Mesenchymal stem cell (in vitro differentiated cells and primary cell): ENCODE measurements around the gene RGS7.
"Not testable (repeated sequence)": the region's sequence is repeated elsewhere in the genome, so short reads cannot be mapped to it uniquely, and the experiment has no call there.

Experiments
- DNase-seq: peaks from one replicate; pipeline ENCODE4 v3.0.0-alpha.2; 2013
- H2AFZ ChIP-seq: one replicate; pipeline ENCODE4 v1.6.1; 2013; ENCODE audit warnings: low read depth, mild to moderate bottlenecking, control low read depth, inconsistent platforms, low read length, moderate library complexity
- H2AK5ac ChIP-seq: 2 replicates; pipeline ENCODE4 v1.6.1; 2013; ENCODE audit warnings: low read length, moderate library complexity, mild to moderate bottlenecking, inconsistent platforms; ENCODE audit not compliant: severe bottlenecking
- H2BK120ac ChIP-seq: one replicate; pipeline ENCODE4 v1.6.1; 2013; ENCODE audit warnings: low read depth, mild to moderate bottlenecking, inconsistent platforms, low read length, moderate library complexity
- H2BK12ac ChIP-seq, 2 experiments: one replicate each; pipeline ENCODE4 v1.6.1; 2013; ENCODE audit warnings: inconsistent platforms in 2 of 2, low read length in 2 of 2, mild to moderate bottlenecking in 2 of 2, moderate library complexity in 2 of 2, control low read depth in 1 of 2
- H2BK15ac ChIP-seq: one replicate; pipeline ENCODE4 v1.6.1; 2013; ENCODE audit warnings: mild to moderate bottlenecking, low read depth, inconsistent platforms; ENCODE audit not compliant: poor library complexity, severe bottlenecking
- H2BK5ac ChIP-seq: 2 replicates; pipeline ENCODE4 v1.6.1; 2013; ENCODE audit warnings: low read depth, mild to moderate bottlenecking, low read length, control low read depth, inconsistent platforms; ENCODE audit not compliant: poor library complexity, severe bottlenecking
- H3K14ac ChIP-seq, 2 experiments: one replicate each; pipeline ENCODE4 v1.6.1; 2013; ENCODE audit warnings: inconsistent platforms in 2 of 2, low read length in 2 of 2, control low read depth in 1 of 2, mild to moderate bottlenecking in 1 of 2, moderate library complexity in 1 of 2
- H3K18ac ChIP-seq, 2 experiments: one replicate each; pipeline ENCODE4 v1.6.1; 2013; ENCODE audit warnings: inconsistent platforms in 2 of 2, low read length in 2 of 2, control low read depth in 1 of 2, low read depth in 1 of 2, mild to moderate bottlenecking in 1 of 2
- H3K23ac ChIP-seq, 2 experiments: one replicate each; pipeline ENCODE4 v1.6.1; 2013; ENCODE audit warnings: inconsistent platforms in 2 of 2, low read length in 2 of 2, mild to moderate bottlenecking in 2 of 2, moderate library complexity in 2 of 2, control low read depth in 1 of 2
- H3K27ac ChIP-seq: 2 replicates; pipeline ENCODE4 v1.5.1; 2013; ENCODE audit warnings: mild to moderate bottlenecking, moderate library complexity, low read length, control low read depth, inconsistent platforms; ENCODE audit not compliant: poor library complexity, severe bottlenecking
- H3K27me3 ChIP-seq, 2 experiments: 2 replicates each; pipeline versions ENCODE4 v1.6.1 to v1.7.0; 2013; ENCODE audit warnings: low read length in 2 of 2, mild to moderate bottlenecking in 2 of 2, moderate library complexity in 2 of 2, control low read depth in 1 of 2, inconsistent platforms in 1 of 2; ENCODE audit not compliant: control insufficient read depth in 1 of 2, insufficient read depth in 1 of 2
- H3K36me3 ChIP-seq, 2 experiments: 2 replicates each; pipeline versions ENCODE4 v1.6.1 to v1.7.0; 2013; ENCODE audit warnings: low read length in 2 of 2, control low read depth in 1 of 2, inconsistent platforms in 1 of 2, low read depth in 1 of 2, mild to moderate bottlenecking in 1 of 2; ENCODE audit not compliant: insufficient read depth in 2 of 2, control insufficient read depth in 1 of 2
- H3K4ac ChIP-seq, 2 experiments: one replicate each; pipeline ENCODE4 v1.6.1; 2013; ENCODE audit warnings: inconsistent platforms in 2 of 2, low read length in 2 of 2, mild to moderate bottlenecking in 2 of 2, moderate library complexity in 2 of 2, control low read depth in 1 of 2, low read depth in 1 of 2
- H3K4me1 ChIP-seq: 2 replicates; pipeline ENCODE4 v1.6.1; 2013; ENCODE audit warnings: low read depth, low read length, control low read depth; ENCODE audit not compliant: control insufficient read depth, insufficient read depth
- H3K4me2 ChIP-seq: 2 replicates; pipeline ENCODE4 v1.6.1; 2013; ENCODE audit warnings: low read length, mild to moderate bottlenecking, inconsistent platforms; ENCODE audit not compliant: poor library complexity, severe bottlenecking
- H3K4me3 ChIP-seq, 2 experiments: 2 replicates each; pipeline versions ENCODE4 v1.5.1 to v1.7.0; 2013; ENCODE audit warnings: low read length in 2 of 2, mild to moderate bottlenecking in 2 of 2, control low read depth in 1 of 2, low read depth in 1 of 2; ENCODE audit not compliant: insufficient read depth in 1 of 2
- H3K79me1 ChIP-seq: replicated peaks from 2 replicates; pipeline ENCODE4 v1.6.1; 2013; ENCODE audit warnings: mild to moderate bottlenecking, control low read depth, low read length, inconsistent platforms; ENCODE audit not compliant: poor library complexity, severe bottlenecking
- H3K9ac ChIP-seq: 2 replicates; pipeline ENCODE4 v1.7.0; 2013; ENCODE audit warnings: mild to moderate bottlenecking, low read length, moderate library complexity
- H3K9me3 ChIP-seq: 2 replicates; pipeline ENCODE4 v1.7.0; 2013; ENCODE audit warnings: mild to moderate bottlenecking, low read length; ENCODE audit not compliant: control insufficient read depth
- H4K8ac ChIP-seq: one replicate; pipeline ENCODE4 v1.6.1; 2013; ENCODE audit warnings: inconsistent platforms, mild to moderate bottlenecking, low read length, moderate library complexity
- H4K91ac ChIP-seq: one replicate; pipeline ENCODE4 v1.6.1; 2013; ENCODE audit warnings: mild to moderate bottlenecking, low read length, inconsistent platforms
- WGBS: methylation state at CpG from one replicate; pipeline ENCODE4 v1.1.7; 2013; ENCODE audit warnings: mixed read lengths; 5-methylcytosine and 5-hydroxymethylcytosine counted together

Gene RGS7

GRCh38 chr1:241228339-241228738, 128.7 kb downstream of the RGS7 start:
- Histone ChIP-seq H3K4me2 (no peak overlapping the region), H3K4me1 (no peaks in the 10 kb centered on the region), H3K27me3 (no peaks in the 10 kb centered on the region), H2BK15ac (no peak overlapping the region), H2BK5ac (no peak overlapping the region), H3K4ac (no peak overlapping the region), H2BK120ac (no peak overlapping the region), H3K14ac (no peak overlapping the region), H3K4me3 (no peak overlapping the region), H4K8ac (no peak overlapping the region), H2BK12ac (no peak overlapping the region), H4K91ac (no peak overlapping the region), H3K36me3 (no peaks in the 10 kb centered on the region), H3K18ac (no peak overlapping the region), H3K79me1 (no peaks in the 10 kb centered on the region), H3K9me3 (no peaks in the 10 kb centered on the region), H2AK5ac (no peak overlapping the region), H3K9ac (no peak overlapping the region), H3K23ac (no peak overlapping the region), H2AFZ (no peak overlapping the region), H3K27ac (no peak overlapping the region)
- no peak for DNase-seq
- 92% methylated on average over 1 of the region's 4 CpGs for WGBS

GRCh38 chr1:241225741-241226140, 131.3 kb downstream of the RGS7 start:
- Histone ChIP-seq H4K8ac (no peak overlapping the region), H3K4me2 (no peak overlapping the region), H3K79me1 (no peaks in the 10 kb centered on the region), H3K9me3 (peaks cover 3% of the 10 kb centered on the region), H3K18ac (no peak overlapping the region), H3K4me1 (no peaks in the 10 kb centered on the region), H3K36me3 (no peaks in the 10 kb centered on the region), H3K27ac (no peak overlapping the region), H2AK5ac (no peak overlapping the region), H2BK15ac (no peak overlapping the region), H4K91ac (no peak overlapping the region), H2BK12ac (no peak overlapping the region), H2BK120ac (no peak overlapping the region), H2AFZ (no peak overlapping the region), H3K4me3 (no peak overlapping the region), H3K9ac (no peak overlapping the region), H3K14ac (no peak overlapping the region), H2BK5ac (no peak overlapping the region), H3K4ac (no peak overlapping the region), H3K27me3 (no peaks in the 10 kb centered on the region), H3K23ac (no peak overlapping the region)
- WGBS = no CpG with 5 or more reads among the region's 1 CpG
- no peak for DNase-seq

GRCh38 chr1:241224189-241224588, 132.8 kb downstream of the RGS7 start:
- H2AFZ ChIP-seq, H2BK12ac ChIP-seq, H4K91ac ChIP-seq, H3K9me3 ChIP-seq, H3K18ac ChIP-seq, H3K27me3 ChIP-seq, H3K4me2 ChIP-seq, H3K23ac ChIP-seq, H3K14ac ChIP-seq, H2AK5ac ChIP-seq, H3K4ac ChIP-seq, H3K4me3 ChIP-seq, H2BK15ac ChIP-seq, DNase-seq, H3K4me1 ChIP-seq, H3K36me3 ChIP-seq, H4K8ac ChIP-seq, H3K27ac ChIP-seq, H3K79me1 ChIP-seq, H3K9ac ChIP-seq, H2BK5ac ChIP-seq, H2BK120ac ChIP-seq: not testable (repeated sequence)
- 50% methylated on average over 1 of the region's 3 CpGs for WGBS

- not testable (repeated sequence) for H2AK5ac ChIP-seq, H3K9me3 ChIP-seq, H3K27ac ChIP-seq, H3K36me3 ChIP-seq, H3K23ac ChIP-seq, H4K91ac ChIP-seq, H3K4me1 ChIP-seq, H2BK5ac ChIP-seq, H3K4me3 ChIP-seq, H2BK120ac ChIP-seq, H3K27me3 ChIP-seq, H2BK15ac ChIP-seq, H4K8ac ChIP-seq, DNase-seq, H2BK12ac ChIP-seq, H3K4ac ChIP-seq, H3K79me1 ChIP-seq, H3K9ac ChIP-seq, H3K4me2 ChIP-seq, H3K18ac ChIP-seq, H3K14ac ChIP-seq, H2AFZ ChIP-seq
- 84% methylated on average over 4 of the region's 4 CpGs for WGBS
Observed at GRCh38 chr1:241222813-241223212, 134.2 kb downstream of the RGS7 start.
